Body of pancreas (tissue), 4 donors: Measurements from ENCODE around the gene PXDN.

Experiments used
- POLR2A ChIP-seq, 3 donors: fragments of 450-650 bp; IDR thresholded peaks; one replicate each; pipeline ENCODE4 v1.6.1; 2016; ENCODE audit warnings: antibody characterized with exemption in 3 of 3, mild to moderate bottlenecking in 2 of 3
- TF ChIP-seq, protein P1 (sequence below), 7 experiments: fragments of 450-650 bp in 4 of 7; fragments of 200-600 bp in 3 of 7; sonication (generic) in 3 of 7; IDR thresholded peaks; one replicate each; pipeline ENCODE4 v1.5.1; 2016 to 2019; ENCODE audit warnings: antibody characterized with exemption in 7 of 7

- TF ChIP-seq, protein P1, sequence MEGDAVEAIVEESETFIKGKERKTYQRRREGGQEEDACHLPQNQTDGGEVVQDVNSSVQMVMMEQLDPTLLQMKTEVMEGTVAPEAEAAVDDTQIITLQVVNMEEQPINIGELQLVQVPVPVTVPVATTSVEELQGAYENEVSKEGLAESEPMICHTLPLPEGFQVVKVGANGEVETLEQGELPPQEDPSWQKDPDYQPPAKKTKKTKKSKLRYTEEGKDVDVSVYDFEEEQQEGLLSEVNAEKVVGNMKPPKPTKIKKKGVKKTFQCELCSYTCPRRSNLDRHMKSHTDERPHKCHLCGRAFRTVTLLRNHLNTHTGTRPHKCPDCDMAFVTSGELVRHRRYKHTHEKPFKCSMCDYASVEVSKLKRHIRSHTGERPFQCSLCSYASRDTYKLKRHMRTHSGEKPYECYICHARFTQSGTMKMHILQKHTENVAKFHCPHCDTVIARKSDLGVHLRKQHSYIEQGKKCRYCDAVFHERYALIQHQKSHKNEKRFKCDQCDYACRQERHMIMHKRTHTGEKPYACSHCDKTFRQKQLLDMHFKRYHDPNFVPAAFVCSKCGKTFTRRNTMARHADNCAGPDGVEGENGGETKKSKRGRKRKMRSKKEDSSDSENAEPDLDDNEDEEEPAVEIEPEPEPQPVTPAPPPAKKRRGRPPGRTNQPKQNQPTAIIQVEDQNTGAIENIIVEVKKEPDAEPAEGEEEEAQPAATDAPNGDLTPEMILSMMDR (IDR thresholded peaks at IDR 0.05), result no peak
- no peak for TF ChIP-seq POLR2A (IDR thresholded peaks at IDR 0.05)
Measured at GRCh38 chr2:1750270-1750932, 6.1 kb upstream of the PXDN start.
